HUES64 (cell line): ENCODE data around the gene ST8SIA4. TPM values are rescaled to one million over a fixed set of nuclear protein-coding genes. Genes with fewer than 3 reads are reported as not detected.

Experiments used
- H3K27ac ChIP-seq: 2 replicates; pipeline ENCODE4 v1.7.0; 2013; ENCODE audit warnings: low read depth, low read length, inconsistent platforms
- H3K27me3 ChIP-seq: 2 replicates; pipeline ENCODE4 v1.6.1; 2013; ENCODE audit warnings: mild to moderate bottlenecking, low read length; ENCODE audit not compliant: insufficient read depth
- H3K36me3 ChIP-seq: 2 replicates; pipeline ENCODE4 v1.6.1; 2013; ENCODE audit warnings: mild to moderate bottlenecking, low read length; ENCODE audit not compliant: insufficient read depth
- H3K4me1 ChIP-seq: 2 replicates; pipeline ENCODE4 v1.6.1; 2013; ENCODE audit warnings: mild to moderate bottlenecking, low read length, moderate library complexity; ENCODE audit not compliant: insufficient read depth
- H3K4me3 ChIP-seq: 2 replicates; pipeline ENCODE4 v1.5.1; 2013; ENCODE audit warnings: mild to moderate bottlenecking, low read length, moderate library complexity
- H3K9ac ChIP-seq: 2 replicates; pipeline ENCODE4 v1.6.1; 2013; ENCODE audit warnings: mild to moderate bottlenecking, low read depth, low read length
- H3K9me3 ChIP-seq: 2 replicates; pipeline ENCODE4 v1.6.1; 2013; ENCODE audit warnings: low read depth, low read length; ENCODE audit not compliant: insufficient read depth
- WGBS: fragments of 150-250, 120-280 bp; methylation state at CpG from one replicate; pipeline ENCODE4 v1.1.7; 2013; ENCODE audit warnings: missing lambda C conversion rate; 5-methylcytosine and 5-hydroxymethylcytosine counted together
- polyA plus RNA-seq, 2 experiments: library from polyadenylated mRNA; stranded (reverse); fragments of 50-300 nt; gene quantifications; one replicate each; pipeline ENCODE4 v1.2.3, GENCODE V29; 2013

ST8SIA4 gene, protein sequence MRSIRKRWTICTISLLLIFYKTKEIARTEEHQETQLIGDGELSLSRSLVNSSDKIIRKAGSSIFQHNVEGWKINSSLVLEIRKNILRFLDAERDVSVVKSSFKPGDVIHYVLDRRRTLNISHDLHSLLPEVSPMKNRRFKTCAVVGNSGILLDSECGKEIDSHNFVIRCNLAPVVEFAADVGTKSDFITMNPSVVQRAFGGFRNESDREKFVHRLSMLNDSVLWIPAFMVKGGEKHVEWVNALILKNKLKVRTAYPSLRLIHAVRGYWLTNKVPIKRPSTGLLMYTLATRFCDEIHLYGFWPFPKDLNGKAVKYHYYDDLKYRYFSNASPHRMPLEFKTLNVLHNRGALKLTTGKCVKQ
- polyA plus RNA-seq (2013, experiment 1 of 2), result 1.3 TPM
- polyA plus RNA-seq (2013, experiment 2 of 2), result 1.9 TPM

DNA sequence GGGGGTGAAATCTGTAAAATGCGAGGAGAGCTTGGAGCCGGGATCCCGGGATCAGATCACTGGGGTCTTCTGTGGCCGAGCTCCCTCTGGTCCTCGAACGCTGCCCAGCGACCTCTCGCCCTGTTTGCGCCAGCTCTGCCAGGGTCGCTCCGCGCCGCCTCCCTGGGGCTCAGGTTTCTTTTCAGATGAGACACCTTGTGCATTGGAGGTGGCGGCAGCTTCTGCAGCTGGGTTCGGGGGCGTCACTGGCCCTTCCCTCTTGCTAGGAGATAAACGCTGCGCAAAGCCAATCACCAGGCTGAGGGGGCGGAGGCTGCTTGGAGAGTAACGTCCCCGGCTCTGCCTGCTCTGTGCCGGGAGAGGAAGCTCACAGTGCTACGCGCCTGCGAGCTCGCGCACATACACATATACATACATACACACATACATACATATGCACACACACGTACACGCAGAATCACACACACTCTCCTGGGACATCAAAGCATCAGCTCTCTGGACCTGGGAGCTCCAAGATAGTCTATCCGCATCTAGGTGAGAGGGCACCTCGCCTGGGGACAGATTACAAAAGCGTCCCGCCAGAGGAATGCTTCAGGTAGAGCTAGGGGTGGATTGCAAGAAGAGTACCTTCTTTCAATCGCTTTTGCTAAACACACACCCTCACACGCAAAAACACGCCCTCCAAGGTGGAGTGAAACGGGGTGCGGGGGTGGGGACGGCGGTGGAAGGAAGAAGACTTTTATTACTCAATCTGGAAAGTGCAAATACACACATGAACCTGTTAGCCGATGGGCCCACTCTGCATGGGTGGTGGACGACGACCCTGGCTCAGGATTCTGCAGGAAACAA is at the start of gene ST8SIA4:
Gene ST8SIA4, minus strand, starts transcription at position 244 of the 849 bp plus-strand sequence. CDS start 327 bp downstream, outside the sequence.
- H3K9me3 ChIP-seq, result no peaks in the 10 kb centered on the region
- H3K27me3 ChIP-seq, result peaks cover 81% of the 10 kb centered on the region
- H3K36me3 ChIP-seq, result no peaks in the 10 kb centered on the region
- H3K27ac ChIP-seq, result no peak within 1 kb of the TSS
- peaks cover 16% of the 10 kb centered on the region for H3K4me1 ChIP-seq
- no peak within 1 kb of the TSS for H3K9ac ChIP-seq
- 50% methylated on average over 42 of the region's 43 CpGs for WGBS
- peak within 1 kb of the TSS; percentile 72 for H3K4me3 ChIP-seq

DNA sequence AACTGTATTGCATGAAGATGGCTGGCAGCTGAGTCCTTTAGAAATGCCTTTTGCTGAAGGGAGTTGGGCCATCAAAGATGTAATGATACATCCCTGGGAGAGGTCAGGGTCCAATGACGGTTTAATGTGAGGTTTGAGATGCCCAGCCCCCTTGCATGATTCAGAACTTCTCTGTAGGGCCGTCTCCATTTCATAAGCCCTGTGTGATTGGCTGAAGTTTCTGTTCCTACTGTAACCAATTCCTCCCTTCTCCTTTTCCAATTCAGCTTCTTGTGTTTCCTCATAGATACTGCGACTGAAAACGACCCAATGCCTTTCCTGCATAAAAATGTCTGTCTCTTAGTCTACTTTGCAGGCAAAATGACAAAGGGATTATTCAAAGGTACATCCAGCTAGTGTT is 47.9 kb upstream of the ST8SIA4 start:
- no peaks in the 10 kb centered on the region for H3K4me1 ChIP-seq
- H3K9me3 ChIP-seq, result no peaks in the 10 kb centered on the region
- WGBS, result 85% methylated on average over 4 of the region's 4 CpGs
- H3K4me3 ChIP-seq, result no peak overlapping the region
- H3K27me3 ChIP-seq, result no peaks in the 10 kb centered on the region
- no peaks in the 10 kb centered on the region for H3K36me3 ChIP-seq
- H3K27ac ChIP-seq, result no peak overlapping the region
- H3K9ac ChIP-seq, result no peak overlapping the region

DNA sequence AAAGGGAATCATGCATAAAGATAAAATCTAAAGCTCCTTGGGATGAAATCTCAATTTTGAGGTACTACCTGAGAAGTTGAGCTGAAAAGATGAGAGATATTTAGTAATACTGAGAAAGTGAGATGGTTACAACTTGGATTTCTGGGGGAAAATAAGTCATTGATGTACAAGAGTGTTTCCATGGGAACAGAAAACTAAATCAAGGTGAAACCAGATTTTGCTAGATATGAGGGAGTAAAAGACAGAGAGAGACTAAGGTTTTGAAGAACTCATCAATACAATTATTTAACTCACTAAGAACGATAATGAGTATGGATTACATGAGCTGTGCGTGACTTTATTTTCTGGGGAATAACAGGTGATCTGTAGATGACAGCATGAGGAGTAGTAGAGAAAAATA is 10.2 kb upstream of the ST8SIA4 start:
- no peak overlapping the region for H3K27ac ChIP-seq
- no peak overlapping the region for H3K9ac ChIP-seq
- H3K4me3 ChIP-seq, result no peak overlapping the region
- no peaks in the 10 kb centered on the region for H3K27me3 ChIP-seq
- WGBS, result 98% methylated on average over 2 of the region's 2 CpGs
- no peaks in the 10 kb centered on the region for H3K9me3 ChIP-seq
- H3K36me3 ChIP-seq, result no peaks in the 10 kb centered on the region
- H3K4me1 ChIP-seq, result no peaks in the 10 kb centered on the region

DNA sequence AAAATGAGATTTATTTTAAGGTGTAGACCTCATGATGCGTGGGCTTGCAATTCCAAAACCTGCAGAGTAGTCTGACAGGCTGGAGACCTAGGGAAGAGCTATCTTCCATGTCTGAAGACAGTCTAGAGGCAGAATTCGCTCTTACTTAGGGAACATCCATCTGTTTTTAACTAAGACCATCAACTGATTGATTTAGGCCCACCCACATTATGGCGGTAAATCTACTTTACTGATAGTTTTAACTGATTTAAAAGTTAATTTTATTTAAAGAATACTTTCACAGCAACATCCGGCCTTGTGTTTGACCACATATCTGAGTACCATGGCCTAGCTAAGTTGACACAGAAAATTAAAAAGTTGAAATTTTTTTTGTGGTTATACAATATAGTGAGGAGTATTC is 6.0 kb upstream of the ST8SIA4 start:
- Histone ChIP-seq H3K27ac (no peak overlapping the region), H3K9ac (no peak overlapping the region), H3K36me3 (no peaks in the 10 kb centered on the region), H3K4me1 (no peaks in the 10 kb centered on the region), H3K4me3 (no peak overlapping the region), H3K9me3 (no peaks in the 10 kb centered on the region), H3K27me3 (peaks cover 32% of the 10 kb centered on the region)
- 94% methylated on average over 2 of the region's 4 CpGs for WGBS

DNA sequence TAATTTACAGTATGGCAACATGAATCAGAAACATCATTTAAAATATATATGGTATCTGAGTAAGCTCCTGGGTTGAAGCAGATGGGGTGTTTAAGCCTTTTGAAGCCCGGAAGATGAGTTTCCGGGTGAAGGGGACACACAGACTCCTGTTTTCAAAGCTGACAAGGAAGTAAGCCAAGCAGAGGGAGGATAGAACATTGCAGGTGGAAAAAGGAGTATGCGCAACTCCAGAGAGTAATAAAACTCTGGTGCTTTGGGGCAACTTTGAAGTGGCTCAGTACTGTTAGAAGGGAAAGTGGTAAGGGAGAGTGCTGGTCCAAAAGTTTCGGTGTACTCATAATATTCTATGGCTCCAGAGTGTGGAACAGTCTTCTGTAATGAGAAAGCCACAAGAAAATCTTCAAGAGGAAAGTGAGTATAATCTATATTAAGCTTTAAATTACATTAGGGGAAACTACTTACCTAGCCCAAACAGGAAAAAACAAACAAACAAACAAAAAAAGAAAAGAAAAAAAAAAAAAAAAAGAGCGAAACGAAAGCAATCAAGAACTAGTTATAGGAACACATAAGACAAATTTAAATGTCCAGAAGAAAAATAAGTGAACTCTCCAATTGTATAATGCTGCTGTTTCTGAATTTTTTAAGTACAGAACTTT is 2.3 kb upstream of the ST8SIA4 start:
- Histone ChIP-seq H3K27ac (no peak overlapping the region), H3K9ac (no peak overlapping the region), H3K4me3 (no peak overlapping the region), H3K9me3 (no peaks in the 10 kb centered on the region), H3K27me3 (peaks cover 67% of the 10 kb centered on the region), H3K36me3 (no peaks in the 10 kb centered on the region), H3K4me1 (peaks cover 16% of the 10 kb centered on the region)
- WGBS, result 92% methylated on average over 4 of the region's 6 CpGs

DNA sequence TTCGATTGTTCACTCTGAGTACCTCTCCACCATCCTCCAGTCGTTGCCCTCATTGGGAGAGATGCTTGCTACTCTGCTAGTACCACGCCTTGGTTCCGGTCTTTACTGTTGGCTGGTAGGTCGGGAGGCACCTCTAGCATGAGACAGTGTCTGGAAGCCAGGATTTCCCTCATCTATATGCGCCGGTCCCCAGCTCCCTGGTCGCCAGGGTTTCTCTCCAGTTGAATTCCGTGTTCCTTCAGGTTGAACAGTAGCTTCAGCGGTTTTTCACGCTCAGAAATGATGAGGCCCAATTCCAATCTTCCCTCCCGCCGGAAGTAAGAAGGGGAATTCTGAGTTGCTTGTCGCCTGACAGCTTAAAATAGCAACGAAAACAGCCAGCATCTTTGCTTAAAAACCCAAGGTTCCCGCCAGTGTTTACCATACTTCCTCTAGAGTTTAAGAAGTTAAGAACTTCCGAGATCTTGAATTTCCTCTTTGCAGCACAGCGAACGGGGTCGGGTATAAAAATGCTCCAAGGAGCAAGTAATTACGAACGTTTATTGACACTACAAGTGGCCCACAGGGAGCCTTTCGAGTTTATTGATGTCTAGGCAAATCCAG is 1.3 kb upstream of the ST8SIA4 start:
- Histone ChIP-seq H3K9me3 (no peaks in the 10 kb centered on the region), H3K36me3 (no peaks in the 10 kb centered on the region), H3K27me3 (peaks cover 77% of the 10 kb centered on the region), H3K4me3 (peak overlapping the region; percentile 72), H3K27ac (no peak overlapping the region), H3K9ac (no peak overlapping the region), H3K4me1 (peaks cover 16% of the 10 kb centered on the region)
- WGBS, result 88% methylated on average over 23 of the region's 23 CpGs

DNA sequence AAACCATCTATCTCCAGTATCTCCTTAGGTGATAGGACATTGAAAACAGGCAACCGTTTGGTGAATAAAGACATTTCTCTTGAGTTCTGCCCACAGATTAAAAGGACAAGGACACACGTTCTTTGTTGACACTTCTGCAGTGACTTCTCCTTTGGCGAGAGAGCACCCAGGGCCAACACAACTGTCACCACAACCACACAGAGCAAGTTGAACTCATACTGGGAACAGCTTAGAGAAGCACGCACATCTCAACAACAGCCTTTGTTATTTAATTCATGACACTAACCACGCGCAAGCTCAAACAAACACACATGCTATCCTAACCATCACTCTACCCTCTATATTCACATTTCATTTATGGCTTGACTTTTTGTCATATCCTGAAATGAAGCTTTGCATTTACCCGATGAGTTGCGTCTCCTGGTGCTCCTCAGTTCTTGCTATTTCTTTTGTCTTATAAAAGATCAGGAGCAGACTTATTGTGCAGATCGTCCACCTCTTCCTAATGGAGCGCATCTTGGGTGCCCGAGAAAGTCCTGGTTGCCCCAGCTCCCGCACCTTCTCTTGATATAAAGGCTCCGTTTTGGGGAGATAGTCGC is 543 bp downstream of the ST8SIA4 start:
- 43% methylated on average over 14 of the region's 14 CpGs for WGBS
- Histone ChIP-seq H3K36me3 (no peaks in the 10 kb centered on the region), H3K4me1 (peaks cover 16% of the 10 kb centered on the region), H3K9me3 (no peaks in the 10 kb centered on the region), H3K27me3 (peaks cover 81% of the 10 kb centered on the region), H3K4me3 (peak overlapping the region; percentile 72), H3K27ac (no peak overlapping the region), H3K9ac (no peak overlapping the region)

DNA sequence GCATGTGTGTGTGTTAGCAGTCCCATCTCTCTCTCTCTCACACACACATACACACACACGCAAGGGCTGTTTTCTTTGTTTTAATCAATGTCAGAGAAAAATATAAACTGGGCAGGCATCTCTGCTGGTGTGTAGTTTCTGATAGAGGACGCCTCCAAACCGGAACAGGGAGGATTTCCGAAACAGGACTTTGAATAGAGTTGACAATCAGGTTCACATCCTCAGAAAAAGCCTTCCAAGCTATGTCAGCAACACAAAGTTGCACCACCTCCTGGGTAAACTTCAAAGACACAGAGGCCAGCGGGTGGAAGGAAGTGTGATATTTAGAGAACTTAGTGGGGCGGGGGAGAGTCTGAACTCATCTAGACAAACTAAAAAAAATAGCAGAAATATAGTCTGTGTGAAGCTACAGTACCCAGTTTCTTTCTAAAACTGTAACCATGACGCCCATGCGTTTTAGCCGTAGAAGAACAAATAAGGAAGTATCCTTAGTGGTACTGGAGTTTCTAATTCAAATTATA is 1.2 kb downstream of the ST8SIA4 start:
- Histone ChIP-seq H3K9ac (no peak overlapping the region), H3K27me3 (peaks cover 77% of the 10 kb centered on the region)

DNA sequence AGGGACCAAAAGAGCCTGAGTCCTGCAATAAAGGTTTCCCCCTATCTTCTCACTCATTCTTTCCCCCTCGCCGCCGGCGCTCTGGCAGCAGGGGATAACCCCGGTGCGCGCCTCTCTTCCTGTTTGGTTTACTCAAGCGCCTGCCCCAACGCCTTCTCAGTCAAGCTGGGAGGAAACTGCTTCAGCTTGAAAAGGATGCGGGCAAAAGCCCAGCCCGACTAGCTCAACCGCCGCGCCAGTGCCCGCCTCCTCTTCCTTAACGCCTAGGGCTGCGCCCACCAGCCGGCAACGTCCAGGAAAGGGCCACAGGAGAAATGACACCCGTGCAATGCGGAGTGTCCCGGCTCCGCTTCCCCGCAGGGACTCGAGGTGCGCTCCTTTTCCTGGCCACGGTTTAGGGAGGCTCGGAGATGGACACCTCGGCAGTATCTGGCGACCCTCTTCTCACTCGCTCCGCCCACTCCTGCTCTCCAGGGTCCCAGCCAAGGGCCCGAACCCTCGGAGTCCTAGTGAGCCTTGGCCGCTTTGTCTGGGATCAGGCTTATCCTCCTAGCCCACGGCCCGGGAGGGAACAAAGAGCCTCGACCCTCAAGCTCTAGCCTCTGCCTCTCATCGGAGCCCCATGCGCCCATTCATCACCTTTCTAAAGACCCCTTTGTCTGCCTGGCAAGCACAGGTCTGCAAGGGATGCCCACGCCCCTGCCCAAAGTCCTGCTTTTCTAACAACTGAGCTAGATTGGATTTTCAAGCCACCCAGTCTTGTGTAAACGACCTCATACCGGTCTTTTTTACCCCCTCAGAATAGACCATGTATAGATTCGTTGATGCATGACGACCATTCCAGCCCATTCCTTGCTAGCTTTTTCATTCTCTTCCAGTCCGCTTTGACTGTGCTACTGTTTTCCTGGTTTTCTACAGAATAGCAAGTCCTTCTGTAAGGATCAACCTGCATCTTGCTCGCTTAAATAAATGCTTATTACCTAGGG is 2.0 kb downstream of the ST8SIA4 start:
- Histone ChIP-seq H3K9me3 (no peaks in the 10 kb centered on the region), H3K36me3 (no peaks in the 10 kb centered on the region), H3K4me3 (peak overlapping the region; percentile 72), H3K4me1 (peaks cover 16% of the 10 kb centered on the region), H3K9ac (peak overlapping the region; percentile 54; the same call in 1 of the 2 replicates), H3K27me3 (peaks cover 70% of the 10 kb centered on the region), H3K27ac (no peak overlapping the region)
- 54% methylated on average over 47 of the region's 47 CpGs for WGBS

More for the DNA sequence above, 1.2 kb downstream of the ST8SIA4 start:
- WGBS, result 46% methylated on average over 7 of the region's 9 CpGs
- H3K36me3 ChIP-seq, result no peaks in the 10 kb centered on the region
- H3K9me3 ChIP-seq, result no peaks in the 10 kb centered on the region
- no peak overlapping the region for H3K27ac ChIP-seq
- peak overlapping the region; percentile 72 for H3K4me3 ChIP-seq
- peaks cover 16% of the 10 kb centered on the region for H3K4me1 ChIP-seq
